ENCODE measurements around the gene ITGB7. TPM values are rescaled to one million over a fixed set of nuclear protein-coding genes. Genes with fewer than 3 reads are reported as not detected.

Gene ITGB7
- total and polyA plus RNA-seq, 9 of the 15 experiments (the other 6 are each of a cell fraction or from before 2014, with no cell fraction given), result 0.06 to 2.0 (median 0.67) TPM

GRCh38 chr12:53244337-53244736 lies 37.3 kb upstream of the ITGB7 start (continued):
- TF ChIP-seq ILK (tag; IDR thresholded peaks at IDR 0.05; ENCODE audit: borderline replicate concordance, low read depth) (no peak), TSHZ1 (CRISPR knock-in tag; IDR thresholded peaks at IDR 0.05) (no peak), GATA2 (CRISPR knock-in tag; IDR thresholded peaks at IDR 0.05) (peak; percentile 19; the same call in 1 of the 2 replicates), ARNT (IDR thresholded peaks at IDR 0.05) (peak in 1 of 2 experiments; percentile 50; a peak in 2 of 4 replicates), MEF2D (tag; conservative IDR thresholded peaks at IDR 0.05; ENCODE audit: low read depth) (no peak), ZBTB12 (CRISPR knock-in tag; IDR thresholded peaks at IDR 0.05) (no peak), MECOM (CRISPR knock-in tag; IDR thresholded peaks at IDR 0.05) (no peak), FOS (IDR thresholded peaks at IDR 0.05; ENCODE audit: extremely low read depth, insufficient read length) (no peak), TARDBP (IDR thresholded peaks at IDR 0.05) (no peak), FOXJ3 (CRISPR knock-in tag; IDR thresholded peaks at IDR 0.05) (no peak), CEBPG (CRISPR knock-in tag; IDR thresholded peaks at IDR 0.05) (no peak), CEBPG (tag; conservative IDR thresholded peaks at IDR 0.05 in 1 of 2, IDR thresholded peaks at IDR 0.05 in 1 of 2) (no peak), CCNT2 (IDR thresholded peaks at IDR 0.05; ENCODE audit: borderline replicate concordance, extremely low read depth, insufficient read length, low read depth, low read length) (no peak), PHF21A (IDR thresholded peaks at IDR 0.05; ENCODE audit: borderline replicate concordance, low read depth) (no peak), SAP30 (IDR thresholded peaks at IDR 0.05; ENCODE audit: borderline replicate concordance, insufficient read depth, low read depth, low read length, poor library complexity, severe bottlenecking) (no peak), ZNF217 (CRISPR knock-in tag; IDR thresholded peaks at IDR 0.05) (no peak), ZNF165 (CRISPR knock-in tag; IDR thresholded peaks at IDR 0.05; ENCODE audit: borderline replicate concordance) (no peak), MTA1 (IDR thresholded peaks at IDR 0.05; ENCODE audit: borderline replicate concordance) (peak; percentile 72; the same call in 1 of the 2 replicates), ZC3H11A (IDR thresholded peaks at IDR 0.05; ENCODE audit: low read depth, low read length) (no peak), ZNF316 (IDR thresholded peaks at IDR 0.05) (no peak), NELFE (IDR thresholded peaks at IDR 0.05; ENCODE audit: insufficient read depth, insufficient read length) (no peak), ZBTB43 (CRISPR knock-in tag; IDR thresholded peaks at IDR 0.05) (no peak), SOX6 (IDR thresholded peaks at IDR 0.05) (peak; percentile 81), MITF (IDR thresholded peaks at IDR 0.05) (no peak)
